Measurements from ENCODE around the gene MFSD12.
A peak's percentile ranks its signal among the peaks of the same experiment; 100 is the strongest.
"Not testable (repeated sequence)": the region's sequence is repeated elsewhere in the genome, so short reads cannot be mapped to it uniquely, and the experiment has no call there.

Gene MFSD12

DNA sequence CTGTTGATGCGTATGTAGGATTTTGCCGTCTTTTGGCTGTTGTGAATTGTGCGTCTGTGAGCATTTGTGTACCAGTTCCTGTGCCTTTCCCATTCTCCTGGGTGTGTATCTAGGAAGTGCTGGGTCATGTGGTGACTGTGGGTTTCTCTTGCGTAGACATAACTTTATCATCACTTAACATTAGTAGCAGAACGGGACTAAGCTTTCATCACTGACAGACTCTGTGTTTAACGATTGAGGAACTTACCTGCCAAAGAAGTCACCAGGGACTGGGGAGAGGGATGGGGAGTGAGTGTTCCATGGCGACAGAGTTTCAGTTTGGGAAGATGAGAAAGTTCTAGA, 36.3 kb downstream of the MFSD12 start:
- DNase-seq: no peak

DNA sequence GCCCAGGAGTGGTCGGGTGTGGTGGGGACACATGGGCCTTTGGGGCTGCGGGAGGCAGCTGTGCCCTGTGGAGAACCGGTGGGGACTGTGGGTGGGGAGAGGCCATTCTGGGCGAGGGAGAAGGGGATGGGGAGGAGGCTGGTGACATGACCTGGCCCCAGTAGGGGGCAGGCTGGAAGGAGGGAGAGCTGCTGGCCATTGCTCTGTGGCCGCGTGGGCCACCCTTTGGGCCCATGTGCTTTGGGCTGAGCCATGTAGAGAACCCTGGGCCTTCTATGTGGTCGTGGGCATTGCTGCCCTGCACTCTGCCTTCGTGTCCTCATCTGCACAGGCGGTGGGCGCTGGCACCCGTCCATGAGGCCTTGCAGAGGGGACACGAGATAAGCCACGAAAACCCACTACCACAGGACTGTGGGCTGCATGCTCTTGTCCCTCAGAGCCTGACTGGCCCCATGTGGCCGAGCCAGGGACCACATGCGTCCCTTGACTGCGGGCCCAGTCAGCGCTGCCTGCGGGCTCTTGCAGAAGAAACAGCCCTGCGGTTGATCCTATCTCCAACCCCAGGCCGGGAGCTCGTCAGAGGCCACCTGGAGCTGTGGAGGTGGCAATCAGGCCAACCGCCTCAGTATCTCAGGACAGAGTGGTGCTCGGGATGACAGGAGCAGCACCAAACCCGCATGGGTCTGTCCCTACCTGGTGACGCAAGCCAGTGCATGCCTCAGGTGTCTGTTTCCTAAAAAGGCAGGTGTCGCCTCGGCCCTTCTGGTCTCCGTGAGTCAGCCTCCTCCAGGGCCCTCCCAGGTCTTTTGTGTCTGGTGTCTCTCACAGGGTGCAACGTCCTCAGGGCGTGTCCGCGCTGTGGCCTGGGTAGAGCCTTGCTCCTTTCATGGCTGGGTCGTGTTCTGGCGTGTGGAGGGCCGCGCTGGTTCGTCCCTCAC, 37.0 kb downstream of the MFSD12 start:
- no peak for DNase-seq

DNA sequence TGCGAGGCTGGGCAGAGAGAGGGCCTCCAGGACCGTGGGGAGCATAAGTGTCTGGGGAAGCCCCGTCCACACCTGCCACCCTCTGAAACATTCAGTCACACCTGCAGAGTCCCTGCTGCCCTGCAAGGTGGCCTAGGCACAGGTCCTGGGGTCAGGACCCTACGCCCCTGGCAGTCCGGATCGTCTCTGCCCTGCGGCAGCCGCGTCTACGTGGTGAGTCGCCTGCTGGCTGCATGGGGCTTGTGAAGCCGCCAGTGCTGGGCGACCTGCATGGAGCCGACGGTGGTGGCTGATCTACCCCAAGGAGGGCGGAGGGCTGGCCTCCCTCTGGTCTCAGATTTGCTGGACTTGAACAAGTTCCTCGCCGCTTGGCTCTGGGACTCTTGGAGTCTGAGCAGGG, 38.3 kb downstream of the MFSD12 start:
- no peak for DNase-seq

DNA sequence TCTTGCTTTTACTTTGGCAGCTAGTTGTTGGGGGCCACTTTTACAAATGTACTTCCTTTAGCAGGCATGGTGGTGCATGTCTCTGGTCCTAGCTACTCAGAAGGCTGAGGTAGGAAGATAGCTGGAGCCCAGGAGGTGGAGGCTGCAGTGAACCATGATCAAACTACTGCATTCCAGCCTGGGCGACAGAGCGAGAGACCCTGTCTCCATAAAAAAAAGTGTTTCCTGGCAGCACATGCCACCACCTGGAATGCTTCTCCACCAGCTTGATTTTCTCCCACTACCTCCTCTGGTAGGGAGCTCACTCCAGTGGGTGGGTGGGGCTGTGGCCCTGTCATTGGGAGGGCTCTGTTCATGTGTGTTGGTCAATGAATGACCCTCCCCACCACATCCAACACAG, 38.7 kb downstream of the MFSD12 start:
- DNase-seq: no peak

DNA sequence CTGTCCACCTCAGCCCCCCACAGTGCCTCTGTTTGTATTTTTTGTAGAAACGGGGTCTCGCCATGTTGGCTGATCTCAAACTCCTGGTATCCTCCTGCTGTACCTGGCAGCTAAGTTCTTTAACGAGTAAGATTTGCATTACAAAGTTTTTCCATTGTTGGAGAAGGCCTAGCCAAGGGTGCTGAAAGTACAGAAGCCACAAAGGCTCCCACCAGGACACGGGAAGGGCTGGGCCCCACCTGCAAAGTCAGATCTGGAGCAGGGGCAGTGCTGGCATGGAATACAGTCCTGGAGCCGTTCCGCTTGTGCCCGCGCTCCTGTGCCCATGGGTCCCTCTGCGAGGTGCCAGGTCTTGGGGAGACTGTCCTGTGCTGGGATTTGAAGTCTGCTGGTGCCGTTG, 39.1 kb downstream of the MFSD12 start:
- no peak for DNase-seq

DNA sequence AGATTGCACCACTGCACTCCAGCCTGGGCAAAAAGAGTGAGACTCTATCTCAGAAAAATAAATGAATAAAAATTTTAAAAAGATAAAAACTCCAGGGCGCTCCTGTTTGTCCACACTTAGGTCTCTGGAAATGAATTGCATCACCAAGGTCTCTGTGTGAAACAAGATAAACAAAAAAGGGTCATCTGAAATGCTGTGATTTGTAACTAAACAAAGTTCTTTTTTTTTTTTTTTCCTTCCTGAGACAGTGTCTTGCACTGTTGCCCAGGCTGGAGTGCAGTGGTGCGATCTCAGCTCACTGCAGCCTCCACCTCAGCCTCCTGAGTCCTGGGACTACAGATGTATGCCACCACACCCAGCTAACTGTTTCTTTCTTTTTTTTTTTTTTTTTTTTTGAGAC, 39.7 kb downstream of the MFSD12 start:
- no peak for DNase-seq

DNA sequence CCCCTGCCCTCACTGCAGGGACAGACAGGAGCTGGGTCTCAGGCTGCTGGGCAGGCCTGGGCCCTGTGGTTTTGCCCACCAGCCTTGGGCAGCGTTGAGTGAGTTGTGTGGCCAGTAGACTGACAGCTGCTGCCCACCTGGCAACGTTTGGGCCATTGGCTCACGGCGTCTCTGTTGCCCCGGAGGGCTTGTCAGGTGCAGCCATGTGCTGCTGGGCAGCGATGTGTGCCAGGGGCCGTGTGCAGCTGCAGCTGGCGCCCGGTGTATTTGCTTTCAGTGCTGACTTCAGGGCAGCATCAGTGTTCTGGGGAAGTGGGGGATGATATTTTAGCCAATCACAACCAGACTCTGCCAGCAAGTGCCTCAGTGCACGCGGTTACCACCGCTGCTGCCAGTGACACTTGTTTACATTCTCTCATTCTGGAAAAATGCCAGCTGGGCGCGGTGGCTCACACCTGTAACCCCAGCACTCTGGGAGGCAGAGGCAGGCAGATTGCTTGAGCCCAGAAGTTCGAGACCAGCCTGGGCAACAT, 40.6 kb downstream of the MFSD12 start:
- no peak for DNase-seq

DNA sequence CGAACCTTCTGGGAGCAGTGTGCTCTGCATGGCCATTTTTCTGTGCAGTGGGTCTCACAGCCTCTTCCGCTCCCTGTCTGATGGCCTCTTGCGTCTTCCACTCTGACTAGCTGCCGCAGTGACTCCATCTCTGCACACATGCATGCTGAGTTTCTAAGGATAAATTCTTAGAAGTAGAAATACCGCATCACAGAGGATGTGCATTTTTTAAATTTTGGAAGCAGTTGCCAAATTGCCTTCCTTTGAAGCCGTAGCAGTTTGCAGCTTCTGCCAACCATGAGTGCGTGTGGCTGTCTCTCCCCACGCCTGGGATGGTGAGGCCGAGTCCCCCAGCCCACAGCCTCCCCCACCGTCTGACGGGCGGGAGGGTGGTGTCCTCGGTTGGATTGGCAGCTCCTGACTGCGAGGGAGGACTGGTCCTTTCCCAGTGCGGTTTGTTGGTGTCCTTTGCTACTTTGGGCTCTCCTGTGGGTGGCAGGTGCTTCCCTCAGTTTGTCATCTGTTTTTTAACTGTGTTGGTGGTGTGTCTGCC, 41.4 kb downstream of the MFSD12 start:
- no peak for DNase-seq

DNA sequence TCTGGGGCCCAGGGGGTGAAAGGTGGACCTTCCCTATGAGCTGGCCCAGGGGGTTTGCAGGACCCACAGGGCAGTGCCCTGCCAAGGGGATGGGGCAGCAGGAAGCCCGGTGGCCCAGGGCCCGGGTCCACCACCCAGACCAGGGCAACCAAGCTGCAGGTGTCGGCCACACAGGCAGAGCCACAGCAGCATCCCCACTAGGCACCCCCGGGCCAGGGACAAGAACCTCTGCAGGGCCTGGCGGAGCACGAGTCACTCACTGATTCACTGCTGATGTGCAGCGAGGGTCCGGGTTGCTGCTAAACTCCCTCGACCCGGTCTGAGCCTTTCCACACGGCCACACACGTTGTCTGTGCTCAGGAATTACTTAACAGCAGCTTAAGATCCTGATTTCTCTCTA, 42.5 kb downstream of the MFSD12 start:
- DNase-seq: no peak

DNA sequence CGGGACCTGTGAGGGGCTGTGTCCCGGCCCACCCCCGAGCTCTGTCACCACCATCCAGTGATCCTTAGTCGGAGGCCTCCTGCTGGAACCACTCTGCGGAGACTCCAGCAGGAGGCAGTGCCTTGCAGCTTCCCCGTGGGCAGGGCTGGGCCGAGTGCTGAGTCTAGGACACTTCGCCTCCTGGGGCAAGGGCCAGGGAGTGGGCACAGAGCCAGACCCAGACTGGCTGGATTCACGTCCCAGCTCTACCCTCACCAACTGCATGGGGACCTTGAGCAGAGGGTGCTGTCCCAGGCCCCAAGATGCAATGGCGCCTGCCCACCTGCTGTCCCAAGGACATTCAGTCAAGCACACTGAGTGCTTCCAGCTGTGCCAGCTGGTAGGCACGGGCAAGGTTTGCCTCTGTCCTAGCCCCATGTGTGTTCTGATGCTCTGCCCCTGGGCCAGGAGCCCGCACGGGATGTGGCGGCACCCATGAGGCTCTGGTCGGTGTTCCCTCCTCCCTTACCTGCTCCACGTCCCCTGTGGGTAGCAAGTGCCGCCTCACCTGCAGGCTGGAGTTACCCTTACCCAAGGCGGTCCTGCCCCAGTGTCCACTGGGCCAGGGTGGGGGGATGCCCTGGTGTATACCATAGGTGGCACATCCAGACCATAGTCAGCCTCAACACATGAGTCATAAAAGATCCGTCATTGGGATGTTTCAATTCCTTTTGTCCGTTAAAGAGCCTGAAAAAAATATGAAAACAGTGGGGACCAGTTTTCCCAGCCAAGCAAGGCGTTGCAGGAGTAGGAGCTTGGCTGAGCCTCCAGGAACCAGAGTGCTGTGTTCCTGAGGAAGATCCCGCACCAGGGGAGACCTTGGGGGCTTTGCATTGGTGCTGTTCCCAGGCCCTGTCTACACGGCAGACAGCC, 43.9 kb downstream of the MFSD12 start:
- no peak for DNase-seq

DNA sequence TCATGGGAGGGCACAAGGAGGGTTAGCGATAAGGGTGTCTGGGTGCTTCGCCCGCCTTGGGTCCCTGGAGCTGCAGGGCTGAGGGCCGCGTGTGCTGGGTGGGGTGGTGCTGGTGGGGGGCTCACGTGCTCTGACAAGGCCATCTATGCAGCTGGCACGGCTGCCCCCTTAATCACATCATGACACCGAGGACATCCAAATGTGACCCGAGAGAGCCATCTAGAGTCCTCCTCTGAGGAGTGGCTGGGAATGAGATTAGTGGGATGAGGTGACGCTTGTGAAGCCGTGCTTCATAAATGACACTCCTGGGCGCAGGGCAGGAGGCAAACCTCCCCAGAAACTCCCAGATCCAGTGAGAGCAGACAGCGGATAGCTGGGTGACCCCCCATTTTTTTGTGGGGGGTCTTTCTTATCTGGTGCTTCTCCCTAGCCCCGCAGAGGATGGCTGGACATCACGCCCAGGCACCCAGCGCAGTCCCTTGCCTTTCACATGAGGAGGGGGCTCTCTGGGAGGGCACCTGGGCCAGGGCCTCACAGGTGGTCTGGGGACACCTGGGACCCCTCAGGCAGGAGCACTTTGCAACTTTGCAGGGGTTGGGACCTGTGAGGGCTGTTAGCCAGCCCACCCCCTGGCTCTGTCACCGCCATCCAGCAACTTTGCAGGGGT, 44.7 kb downstream of the MFSD12 start:
- no peak for DNase-seq

DNA sequence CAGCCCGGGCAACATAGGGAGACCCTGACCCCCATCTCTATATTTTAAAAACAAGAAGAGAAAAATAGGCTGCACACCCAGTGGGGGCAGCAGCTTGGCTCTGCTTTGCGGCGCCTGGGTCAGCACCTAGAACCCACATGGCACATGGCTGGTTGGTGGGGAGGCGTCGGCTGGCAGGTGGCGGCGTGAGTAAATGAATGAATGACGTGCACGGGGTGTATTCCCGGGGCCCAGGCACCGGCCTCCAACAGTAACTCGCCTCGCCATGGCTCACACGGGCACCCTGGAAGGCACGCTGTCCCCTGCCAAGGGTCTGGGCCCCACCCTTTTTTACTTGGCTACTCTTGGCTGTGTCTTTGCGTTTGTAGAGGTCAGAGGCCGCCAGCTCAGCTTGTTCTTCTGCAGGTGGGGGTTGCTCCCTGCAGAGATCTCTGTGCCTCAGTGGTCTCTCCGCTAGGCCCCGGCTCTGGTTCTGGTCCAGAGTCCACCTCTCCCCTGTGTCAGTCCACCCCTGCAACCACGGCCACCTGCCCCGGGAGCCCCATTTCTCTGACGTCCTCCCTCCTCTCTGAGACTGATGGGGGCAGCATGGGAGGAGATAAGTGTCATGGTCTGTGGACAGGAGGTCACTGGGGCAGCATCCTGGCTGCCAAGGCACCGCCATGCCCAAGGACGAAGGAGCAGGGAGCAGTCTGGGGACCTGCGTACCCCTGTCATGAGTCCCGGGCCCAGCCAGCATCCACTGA, 45.7 kb downstream of the MFSD12 start:
- DNase-seq: no peak

DNA sequence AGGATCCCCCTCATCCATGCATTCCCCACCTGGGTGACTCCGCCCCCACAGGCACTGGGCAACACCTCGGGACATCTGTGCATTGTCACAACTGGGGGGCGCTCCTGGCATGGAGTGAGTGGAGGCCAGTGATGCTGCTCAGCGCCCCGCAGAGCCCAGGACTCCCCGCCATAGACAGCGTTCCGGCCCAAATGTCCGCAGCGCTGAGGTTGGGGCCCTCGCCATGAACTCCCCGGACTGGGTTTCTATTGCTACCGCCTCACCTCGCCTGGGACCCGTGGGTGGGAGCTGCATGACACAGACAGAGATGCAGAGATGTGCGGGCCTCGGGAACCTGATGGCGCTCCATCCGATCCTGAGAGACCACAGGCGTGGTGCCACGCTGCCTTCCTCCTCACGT, 46.7 kb downstream of the MFSD12 start:
- DNase-seq: no peak

DNA sequence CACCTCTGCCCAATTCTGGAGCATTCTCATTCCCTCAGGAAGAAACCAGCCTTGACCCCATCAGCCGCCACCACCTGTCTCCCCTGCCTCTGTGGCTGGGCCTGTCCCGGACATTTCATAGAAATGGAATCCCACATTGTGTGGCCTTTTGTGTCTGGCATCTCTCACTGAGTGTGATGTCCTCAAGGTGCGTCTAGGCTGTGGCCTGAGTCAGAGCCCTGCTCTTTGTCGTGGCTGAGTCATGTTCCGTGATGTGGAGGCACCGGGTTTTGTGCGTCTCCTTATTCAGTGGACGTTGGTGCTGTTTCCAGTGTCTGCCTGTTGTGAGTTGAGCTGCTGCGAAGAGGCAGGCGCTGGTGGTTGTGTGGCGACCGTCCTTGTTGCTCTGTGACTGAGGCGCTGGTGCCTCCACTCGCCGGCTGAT, 47.8 kb downstream of the MFSD12 start:
- DNase-seq: no peak

DNA sequence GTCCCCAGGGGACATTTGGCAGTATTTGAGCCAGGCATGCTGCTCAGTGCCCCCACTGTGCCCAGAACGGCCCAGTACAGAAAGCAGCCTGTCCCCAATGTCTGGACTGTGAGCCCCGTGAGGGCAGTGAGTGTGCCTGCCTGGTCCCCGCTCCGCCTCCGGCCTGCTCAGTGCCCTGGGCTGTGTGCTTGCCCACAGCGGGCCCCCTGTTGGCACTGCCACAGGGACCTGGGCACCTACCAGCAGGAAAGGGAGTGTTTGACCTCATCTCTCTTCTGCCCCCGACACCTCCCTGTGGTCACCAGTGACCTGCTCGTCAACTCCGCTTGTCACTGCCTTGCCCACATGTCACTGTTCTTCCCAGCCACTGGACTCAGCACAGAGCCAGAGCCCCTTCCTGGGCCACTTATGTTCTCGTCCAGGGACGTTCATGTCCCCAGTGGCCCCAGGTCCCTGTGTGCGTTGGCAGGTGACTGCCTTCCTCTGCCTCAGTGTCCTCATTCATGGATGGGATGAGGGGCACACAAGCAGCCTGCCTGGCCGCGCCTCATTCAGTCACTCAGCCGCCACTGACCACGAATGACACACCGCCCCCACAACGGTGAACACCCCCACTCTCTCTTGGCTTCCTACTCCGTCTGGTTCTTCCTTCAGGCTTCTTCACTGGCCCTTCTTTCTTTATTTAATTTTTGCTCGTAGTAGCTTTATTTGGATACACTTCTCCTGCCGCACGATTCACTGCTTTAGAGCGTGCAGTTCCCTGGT, 48.4 kb downstream of the MFSD12 start:
- no peak for DNase-seq

DNA sequence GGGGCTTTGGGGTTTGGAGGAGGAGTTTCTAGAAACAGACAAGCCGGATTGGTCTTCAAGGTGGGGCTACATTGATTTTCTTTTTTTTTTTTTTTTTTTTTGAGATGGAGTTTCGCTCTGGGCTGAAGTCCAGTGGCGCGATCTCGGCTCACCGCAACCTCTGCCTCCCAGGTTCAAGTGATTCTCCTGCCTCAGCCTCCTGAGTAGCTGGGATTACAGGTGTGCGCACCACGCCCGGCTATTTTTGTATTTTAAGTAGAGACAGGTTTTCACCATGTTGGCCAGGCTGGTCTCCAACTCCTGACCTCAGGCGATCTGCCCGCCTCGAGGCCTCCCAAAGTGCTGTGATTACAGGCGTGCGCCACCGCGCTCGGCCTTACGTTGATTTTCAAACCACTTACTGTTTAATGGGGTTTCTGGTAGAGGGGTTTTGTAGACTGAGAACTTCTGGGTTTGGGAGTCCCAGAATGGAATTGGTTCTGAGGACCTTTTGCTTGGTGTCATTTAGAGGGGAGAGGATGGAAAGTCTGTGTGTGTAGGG, 49.2 kb downstream of the MFSD12 start:
- not testable (repeated sequence) for DNase-seq

DNA sequence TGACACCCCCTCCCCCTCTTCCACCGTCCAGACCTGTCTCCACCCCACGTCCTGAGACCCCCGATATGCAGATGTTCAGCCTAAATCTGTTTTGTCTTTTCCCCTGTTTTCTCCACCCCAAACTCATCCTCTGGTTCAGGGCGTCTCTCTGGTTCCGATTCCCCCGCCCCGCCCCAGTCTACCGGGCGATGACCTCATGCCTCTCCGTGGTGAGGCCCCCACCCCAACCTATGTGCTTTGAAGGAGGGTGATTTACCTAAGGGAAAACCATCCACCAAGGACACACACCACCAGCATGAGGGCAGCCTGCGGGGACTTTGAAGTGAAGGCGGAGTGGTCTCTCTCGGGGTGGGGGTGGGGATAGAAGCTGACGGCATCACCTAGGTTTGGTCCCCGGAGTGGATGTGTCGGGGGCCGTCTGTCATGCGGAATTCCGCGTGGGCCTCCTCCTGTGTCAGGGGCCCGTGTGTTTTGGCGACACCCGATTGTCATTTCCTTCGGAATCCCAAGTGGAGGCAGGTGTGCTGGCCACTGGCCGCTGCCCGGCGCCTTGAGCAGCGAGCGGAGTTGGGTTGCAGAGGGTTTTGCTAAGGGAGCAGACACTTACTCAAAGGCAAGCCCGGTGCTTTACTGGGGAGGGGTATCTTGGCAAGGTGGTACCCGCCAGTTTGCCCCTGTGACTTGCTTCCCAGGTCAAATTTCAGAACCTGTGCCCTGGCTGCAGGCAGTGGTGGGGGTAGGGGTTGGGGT, 49.8 kb downstream of the MFSD12 start:
- peak; percentile 46 for DNase-seq

DNA sequence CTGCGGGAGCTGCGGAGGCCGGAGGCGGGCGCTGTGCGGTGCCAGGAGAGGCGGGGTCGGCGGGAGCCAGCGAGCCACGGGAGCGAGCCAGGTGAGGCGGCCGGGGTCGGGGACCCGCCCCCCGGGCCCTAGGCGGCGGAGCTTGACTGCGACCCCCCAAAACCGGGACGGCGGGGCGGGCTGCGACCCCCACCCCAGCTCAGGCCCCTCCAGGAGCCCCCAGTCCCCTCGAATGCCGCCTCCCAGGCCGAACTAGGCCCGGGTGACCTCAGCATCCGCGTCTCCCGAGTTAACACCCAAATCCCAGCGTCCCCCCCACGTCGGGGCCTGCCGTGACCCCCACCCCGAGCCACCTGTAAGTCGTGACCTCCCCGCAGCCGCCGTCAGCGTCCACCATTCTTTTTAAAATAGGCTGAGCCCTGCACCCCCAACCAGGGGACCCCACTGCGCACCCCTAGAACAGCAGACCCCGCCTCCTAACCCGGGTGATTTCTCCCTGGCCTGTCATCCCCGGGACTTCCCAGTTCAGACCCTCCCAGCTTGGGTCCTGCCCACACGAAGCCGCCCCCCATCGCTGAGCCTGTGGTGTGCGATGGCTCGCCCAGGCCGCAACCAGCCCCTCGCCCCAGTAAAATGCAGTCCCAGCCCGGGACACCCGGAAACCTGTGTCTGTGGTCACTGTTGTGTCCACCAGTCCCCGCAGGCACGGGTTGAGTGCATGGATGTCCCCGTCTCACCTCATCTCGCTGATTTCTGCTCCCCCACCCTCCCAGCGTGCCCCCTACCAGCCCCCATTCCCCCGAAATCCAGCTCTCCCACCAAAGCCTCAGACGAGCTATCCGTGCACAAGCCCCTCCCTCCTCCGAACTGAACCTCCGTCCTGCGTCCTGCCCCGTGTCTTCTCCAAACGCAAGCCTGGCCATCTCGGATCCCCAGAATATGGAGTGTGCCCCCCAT, 50.7 kb downstream of the MFSD12 start:
- peak; percentile 57 for DNase-seq

All from right hindlimb (tissue), 1 donor.